ENCODE data around the gene PTPRK. TPM values are rescaled to one million over a fixed set of nuclear protein-coding genes. Genes with fewer than 3 reads are reported as not detected.

The PTPRK gene
- total RNA-seq, 1 experiment from 2014 or later: 265 TPM

GRCh38 chr6:128246472-128247260 lies 273.7 kb downstream of the PTPRK start:
- no peaks in the 10 kb centered on the region for H3K36me3 Mint-ChIP-seq (ENCODE audit: insufficient read depth, unreplicated experiment)
- intact Hi-C loops (cut with micrococcal nuclease; ENCODE audit: unreplicated experiment): no loop called here
- BruUV-seq (replicated peaks): no TSS peak
- no peak overlapping the region for H3K27ac Mint-ChIP-seq (ENCODE audit: unreplicated experiment)
- H3K4me3 Mint-ChIP-seq (ENCODE audit: low read depth, unreplicated experiment): no peak overlapping the region
- no peak for TF ChIP-seq CTCF (IDR thresholded peaks at IDR 0.05; ENCODE audit: unreplicated experiment)
- H3K27me3 Mint-ChIP-seq (ENCODE audit: unreplicated experiment): no peaks in the 10 kb centered on the region
- CTCF ChIA-PET: no interaction called here
- no peak for DNase-seq
- no peaks in the 10 kb centered on the region for H3K9me3 Mint-ChIP-seq (ENCODE audit: low read depth, unreplicated experiment)
- peaks cover 24% of the 10 kb centered on the region for H3K4me1 Mint-ChIP-seq (ENCODE audit: low read depth, unreplicated experiment)

- Mint-ChIP-seq H3K36me3 (ENCODE audit: insufficient read depth, unreplicated experiment) (no peaks in the 10 kb centered on the region), H3K4me3 (ENCODE audit: low read depth, unreplicated experiment) (no peak overlapping the region), H3K27ac (ENCODE audit: unreplicated experiment) (no peak overlapping the region), H3K9me3 (ENCODE audit: low read depth, unreplicated experiment) (no peaks in the 10 kb centered on the region), H3K4me1 (ENCODE audit: low read depth, unreplicated experiment) (peaks cover 24% of the 10 kb centered on the region), H3K27me3 (ENCODE audit: unreplicated experiment) (no peaks in the 10 kb centered on the region)
- no TSS peak for BruUV-seq (replicated peaks)
- no peak for DNase-seq
- CTCF ChIA-PET: no interaction called here
- intact Hi-C loops (cut with micrococcal nuclease; ENCODE audit: unreplicated experiment): no loop called here
- TF ChIP-seq CTCF (IDR thresholded peaks at IDR 0.05; ENCODE audit: unreplicated experiment): no peak
Observed at GRCh38 chr6:128244751-128245405, 275.5 kb downstream of the PTPRK start.

- CTCF ChIA-PET: interaction anchor here (0.6 to 0.7 kb wide), 2 partner anchors 72 to 75 kb away, joined by 3 to 7 read pairs; no protein-coding TSS in a partner anchor
- peaks cover 4% of the 10 kb centered on the region for H3K36me3 Mint-ChIP-seq (ENCODE audit: insufficient read depth, unreplicated experiment)
- TF ChIP-seq CTCF (IDR thresholded peaks at IDR 0.05; ENCODE audit: unreplicated experiment): no peak
- H3K27ac Mint-ChIP-seq (ENCODE audit: unreplicated experiment): no peak overlapping the region
- DNase-seq: no peak
- intact Hi-C loops (cut with micrococcal nuclease; ENCODE audit: unreplicated experiment): no loop called here
- H3K4me3 Mint-ChIP-seq (ENCODE audit: low read depth, unreplicated experiment): no peak overlapping the region
- no TSS peak for BruUV-seq (replicated peaks)
- H3K9me3 Mint-ChIP-seq (ENCODE audit: low read depth, unreplicated experiment): no peaks in the 10 kb centered on the region
- H3K27me3 Mint-ChIP-seq (ENCODE audit: unreplicated experiment): no peaks in the 10 kb centered on the region
- H3K4me1 Mint-ChIP-seq (ENCODE audit: low read depth, unreplicated experiment): peaks cover 14% of the 10 kb centered on the region
Observed at GRCh38 chr6:128242765-128243403, 277.5 kb downstream of the PTPRK start.

- no peak for TF ChIP-seq CTCF (IDR thresholded peaks at IDR 0.05; ENCODE audit: unreplicated experiment)
- no peak for DNase-seq
- Mint-ChIP-seq H3K4me1 (ENCODE audit: low read depth, unreplicated experiment) (peaks cover 14% of the 10 kb centered on the region), H3K27ac (ENCODE audit: unreplicated experiment) (no peak overlapping the region), H3K9me3 (ENCODE audit: low read depth, unreplicated experiment) (no peaks in the 10 kb centered on the region), H3K4me3 (ENCODE audit: low read depth, unreplicated experiment) (no peak overlapping the region), H3K36me3 (ENCODE audit: insufficient read depth, unreplicated experiment) (peaks cover 10% of the 10 kb centered on the region), H3K27me3 (ENCODE audit: unreplicated experiment) (no peaks in the 10 kb centered on the region)
- intact Hi-C loops (cut with micrococcal nuclease; ENCODE audit: unreplicated experiment): no loop called here
- no TSS peak for BruUV-seq (replicated peaks)
- CTCF ChIA-PET: no interaction called here
Observed at GRCh38 chr6:128241216-128241615, 279.2 kb downstream of the PTPRK start.
